Retinal pigment epithelial cell (primary cell): ENCODE data around the gene STAT5A.

Experiments used
- DNase-seq: peaks from one replicate; pipeline ENCODE4 v3.0.0-alpha.2; 2010; ENCODE audit warnings: low read depth
- H3K4me3 ChIP-seq: 2 replicates; pipeline ENCODE4 v1.5.1; 2011; ENCODE audit warnings: mild to moderate bottlenecking, low read length, control low read depth, moderate library complexity
- CTCF ChIP-seq: conservative IDR thresholded peaks from 2 replicates; pipeline ENCODE4 v1.5.1; 2011; ENCODE audit warnings: low read depth, low read length, control low read depth, inconsistent platforms

The STAT5A gene

GRCh38 chr17:42274812-42275526, 13.3 kb upstream of the STAT5A start:
- TF ChIP-seq CTCF, result no peak
- peak overlapping the region; percentile 82 for H3K4me3 ChIP-seq
- DNase-seq, result no peak

GRCh38 chr17:42275527-42276358, 12.6 kb upstream of the STAT5A start:
- peak overlapping the region; percentile 82 for H3K4me3 ChIP-seq
- no peak for DNase-seq
- TF ChIP-seq CTCF, result no peak

GRCh38 chr17:42276359-42276608, 12.0 kb upstream of the STAT5A start, which contains the start of gene STAT5B:
STAT5B (minus strand) TSS chr17:42276391; CDS start chr17:42232127, 44,264 bp downstream.
- peak within 1 kb of the TSS; percentile 82 for H3K4me3 ChIP-seq
- TF ChIP-seq CTCF, result no peak
- no peak for DNase-seq

GRCh38 chr17:42276609-42277341, 11.5 kb upstream of the STAT5A start:
- TF ChIP-seq CTCF, result no peak
- DNase-seq, result peak; percentile 40
- H3K4me3 ChIP-seq, result peak overlapping the region; percentile 59

GRCh38 chr17:42277342-42277712, 11.0 kb upstream of the STAT5A start:
- no peak for DNase-seq
- no peak overlapping the region for H3K4me3 ChIP-seq
- no peak for TF ChIP-seq CTCF

- no peak for TF ChIP-seq CTCF
- DNase-seq, result no peak
- no peak overlapping the region for H3K4me3 ChIP-seq
Measured at GRCh38 chr17:42279776-42280630, 8.3 kb upstream of the STAT5A start.
